ENCODE data around the gene RHEX.
A peak's percentile ranks its signal among the peaks of the same experiment; 100 is the strongest.
"Not testable (repeated sequence)": the region's sequence is repeated elsewhere in the genome, so short reads cannot be mapped to it uniquely, and the experiment has no call there.

Gene RHEX

DNA sequence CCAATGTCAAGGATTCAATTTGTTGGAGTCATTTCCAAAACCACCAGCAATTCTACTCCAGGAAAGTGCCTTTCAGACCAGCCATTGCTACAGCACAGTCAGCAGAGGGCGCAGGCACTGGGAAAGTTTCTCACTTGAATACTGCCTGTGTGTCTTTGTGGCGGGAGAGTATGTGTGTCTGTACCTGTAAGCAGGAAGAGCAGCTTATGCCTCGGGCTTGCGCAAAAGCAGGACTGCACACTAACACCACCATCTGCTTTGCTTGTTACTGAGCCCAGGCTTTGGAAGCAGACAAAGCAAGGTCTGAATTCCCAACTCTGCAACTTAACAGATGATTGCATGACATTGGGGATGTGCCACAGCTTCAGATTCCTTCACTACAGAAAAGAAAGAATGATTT lies 22.3 kb upstream of the RHEX start:
- peak; percentile 63 for DNase-seq (ENCODE audit: low spot score)

DNA sequence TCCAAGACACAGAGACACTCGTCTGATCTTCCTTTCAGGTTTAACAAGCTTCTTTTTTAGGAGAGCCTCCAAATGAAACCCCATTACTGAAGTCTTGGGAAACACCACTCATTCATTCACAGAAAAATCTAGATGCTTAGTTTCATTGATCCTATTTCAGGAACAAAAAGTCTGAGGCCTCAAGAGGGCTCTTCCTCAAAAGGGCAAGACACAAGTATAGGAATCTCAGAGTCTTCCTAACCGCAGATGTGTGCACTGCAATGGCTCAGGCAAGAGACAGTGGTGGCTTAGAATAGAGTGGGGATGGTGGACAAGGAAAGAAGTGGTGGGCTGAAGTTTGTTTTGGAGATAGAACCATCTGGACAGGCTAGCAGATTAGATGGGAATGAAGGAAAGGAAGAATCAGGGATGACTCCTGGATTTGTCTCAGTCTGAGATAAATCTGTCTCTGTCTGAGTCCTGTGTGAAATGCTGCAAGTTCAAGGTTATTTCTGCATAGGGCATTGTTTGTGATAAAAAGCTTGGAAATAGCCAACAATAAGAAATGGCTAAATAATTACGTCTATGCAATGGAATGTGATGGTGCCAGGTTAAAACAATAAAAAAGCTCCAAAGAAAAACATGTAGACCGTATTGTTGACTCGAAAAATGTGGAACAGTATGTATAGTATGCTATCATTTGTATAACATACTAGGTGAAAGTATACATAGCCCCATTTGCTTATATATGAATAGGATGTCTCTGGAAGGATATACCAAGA lies 20.4 kb upstream of the RHEX start:
- DNase-seq (ENCODE audit: low spot score): peak; percentile 35

DNA sequence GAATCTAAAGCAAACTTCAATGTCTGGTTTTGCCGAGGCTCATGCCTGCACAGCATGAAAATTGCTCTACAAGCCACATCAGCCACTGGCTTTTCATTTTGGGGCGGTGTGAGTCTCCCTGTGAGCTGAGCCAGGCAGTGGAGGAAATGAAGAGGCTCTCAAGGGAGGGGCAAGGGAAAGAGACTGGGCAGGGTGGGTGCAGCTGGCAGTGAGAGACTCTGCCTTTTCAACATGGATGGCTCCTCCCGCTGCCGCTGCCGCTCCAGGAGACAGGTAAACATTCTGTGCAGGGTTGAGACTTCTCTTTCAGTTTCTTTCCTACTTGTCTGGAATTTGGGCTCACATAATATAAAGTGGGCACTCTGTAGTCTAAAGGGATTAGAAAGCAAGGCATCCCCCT lies 17.9 kb upstream of the RHEX start:
- no peak for DNase-seq (ENCODE audit: low spot score)

DNA sequence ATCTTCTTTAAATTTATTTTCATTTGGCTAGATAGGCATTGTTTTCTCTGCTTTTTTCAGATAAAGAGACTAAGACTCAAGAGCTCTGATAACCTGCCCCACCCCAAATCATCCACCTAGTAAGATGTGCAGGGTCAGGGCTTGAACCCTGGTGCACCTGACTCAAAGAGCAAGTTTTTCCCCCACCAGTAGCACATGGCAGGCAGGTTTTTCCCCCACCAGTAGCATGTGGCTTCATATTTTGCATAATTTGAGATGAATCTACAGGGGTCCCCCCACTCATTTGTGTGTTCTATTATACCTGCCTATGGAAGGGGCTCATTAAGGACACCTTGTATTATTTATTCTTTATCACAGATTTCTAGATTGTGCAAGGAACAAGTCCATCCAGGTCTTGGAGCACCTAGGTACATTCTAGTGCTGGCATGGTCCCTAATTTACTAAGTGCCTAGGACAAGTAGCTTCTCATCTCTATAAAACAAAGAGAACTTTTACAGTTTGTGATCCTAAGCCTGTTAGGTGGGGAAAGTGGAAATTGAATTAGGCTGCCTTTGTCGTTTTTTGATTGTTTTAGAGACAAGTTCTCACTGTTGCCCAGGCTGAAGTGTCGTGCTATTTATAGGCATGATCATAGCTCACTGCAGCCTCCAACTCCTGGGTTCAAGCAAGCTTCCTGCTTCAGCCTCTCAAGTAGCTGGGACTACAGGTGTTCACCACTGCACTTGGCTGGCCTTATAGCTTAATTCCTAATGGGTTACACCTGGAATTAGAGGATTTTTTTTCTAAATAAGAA lies 16.1 kb upstream of the RHEX start:
- DNase-seq (ENCODE audit: low spot score): no peak

DNA sequence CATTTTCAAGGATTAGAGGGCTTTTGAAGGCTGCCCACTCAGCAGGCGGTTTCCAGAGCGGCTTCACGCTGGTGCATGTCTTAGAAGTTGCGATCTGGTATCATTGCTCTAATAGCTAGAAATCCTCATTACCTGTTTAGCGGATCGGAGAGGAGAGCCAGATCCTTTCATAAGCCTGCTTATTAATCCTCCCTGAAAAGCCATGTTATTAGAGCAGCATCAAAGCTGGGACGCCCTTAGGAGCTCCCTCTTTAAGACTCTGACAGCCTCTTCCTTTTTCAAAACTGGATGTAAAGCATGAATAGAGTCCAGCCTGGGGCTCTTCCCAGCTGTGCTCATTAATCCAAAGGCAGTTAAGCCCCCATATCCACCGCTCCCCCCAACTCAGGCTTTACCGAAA lies 15.4 kb upstream of the RHEX start:
- DNase-seq (ENCODE audit: low spot score): no peak

DNA sequence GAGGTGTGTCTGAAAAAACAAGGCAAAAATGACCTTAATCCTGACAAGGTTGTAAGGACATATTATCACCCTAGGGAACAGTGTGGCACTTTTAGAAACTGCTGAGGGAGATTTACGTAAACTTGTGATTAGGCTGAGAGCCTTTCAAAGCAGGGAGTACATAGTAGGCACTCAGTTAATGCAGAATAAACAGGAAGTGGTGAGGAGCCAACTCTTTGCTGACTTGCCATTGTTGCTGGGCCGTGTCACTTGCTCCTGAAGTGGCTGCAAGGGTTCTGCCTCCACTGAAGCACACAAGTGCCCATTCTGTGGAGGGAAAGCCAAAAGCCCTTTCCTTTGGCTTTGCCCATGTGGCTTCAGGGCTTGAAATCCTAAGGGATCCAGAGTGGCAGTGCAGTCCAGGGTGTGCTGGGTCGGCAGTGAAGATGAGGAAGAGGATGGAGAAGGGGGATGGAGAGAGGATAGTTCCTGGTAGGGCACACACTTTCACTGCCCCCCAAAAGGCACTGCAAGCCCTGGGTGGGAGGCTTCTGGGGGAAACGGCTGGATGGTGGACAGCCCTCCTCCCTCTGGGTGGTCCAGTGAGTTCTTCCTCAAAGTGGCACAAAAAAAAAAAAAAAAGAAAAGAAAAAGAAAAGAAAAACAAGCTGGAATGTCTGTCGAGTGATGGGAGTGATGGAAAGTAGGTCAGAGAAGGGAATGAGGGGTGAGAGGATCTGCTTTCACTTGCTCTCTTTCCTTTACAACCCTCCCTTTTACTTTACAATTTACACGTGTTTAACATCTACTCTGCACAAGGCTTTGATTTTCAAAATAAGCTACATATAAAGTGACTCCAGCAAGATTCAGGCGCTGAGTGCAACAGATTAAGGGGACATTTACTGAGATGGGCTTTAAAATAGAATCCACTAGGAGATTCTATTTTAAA lies 13.7 kb upstream of the RHEX start:
- no peak for DNase-seq (ENCODE audit: low spot score)

DNA sequence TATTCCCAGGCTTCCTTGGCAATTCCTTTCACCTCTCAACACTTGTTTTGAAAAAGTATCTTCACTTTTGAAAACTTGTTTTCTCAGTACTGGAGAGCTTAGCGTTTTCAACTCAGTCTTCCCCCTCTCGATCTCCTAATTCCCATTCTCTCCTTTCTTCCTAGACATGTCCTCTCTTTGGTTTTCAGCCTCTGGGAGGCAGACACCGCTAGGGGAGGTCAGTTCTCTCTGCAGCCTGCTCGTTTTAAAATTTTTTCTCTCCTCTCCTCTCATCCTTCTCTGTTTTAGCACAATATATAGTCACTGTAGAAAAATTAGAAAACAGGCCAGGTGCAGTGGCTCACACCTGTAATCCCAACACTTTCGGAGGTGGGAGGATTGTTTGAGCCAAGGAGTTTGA lies 12.6 kb upstream of the RHEX start:
- DNase-seq (ENCODE audit: low spot score): no peak

DNA sequence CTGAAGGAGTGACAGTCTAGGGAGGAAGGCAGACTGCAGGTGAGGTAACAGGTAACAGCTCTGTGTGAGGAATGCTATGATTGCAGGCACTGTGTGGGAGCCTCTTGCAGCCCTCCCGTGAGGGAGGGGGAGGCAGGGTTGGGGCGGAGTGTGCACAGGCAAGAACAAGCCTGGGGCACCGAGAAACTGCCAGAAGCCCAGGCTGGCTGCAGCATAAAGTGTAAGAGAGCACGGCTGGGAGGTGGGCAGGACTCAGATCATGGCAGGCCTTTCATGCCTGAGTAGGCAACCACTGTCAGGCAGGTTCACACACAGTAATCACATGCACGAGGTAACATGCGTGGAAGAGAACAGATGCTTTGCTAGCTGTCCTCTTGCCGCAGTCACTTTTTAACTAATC lies 11.3 kb upstream of the RHEX start:
- DNase-seq (ENCODE audit: low spot score): no peak

DNA sequence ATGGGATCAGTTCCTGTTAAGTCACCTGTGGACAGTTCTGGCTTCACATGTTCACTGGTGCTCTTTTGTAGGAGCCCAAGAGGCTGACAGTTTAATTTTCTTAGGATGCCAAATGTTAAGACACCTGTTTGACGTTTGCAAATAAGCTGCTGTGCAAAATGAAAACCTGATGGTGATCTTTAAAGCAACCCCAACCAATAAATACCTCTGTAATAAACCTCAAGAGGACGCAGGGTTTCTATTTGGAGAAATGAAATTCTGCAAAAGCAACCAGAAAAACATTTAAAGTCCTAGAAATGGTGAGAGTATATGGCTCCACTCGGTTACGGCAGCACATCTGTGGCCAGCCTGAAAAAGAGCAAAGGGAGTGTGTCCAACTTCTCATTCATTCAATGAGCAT lies 5.7 kb upstream of the RHEX start:
- DNase-seq (ENCODE audit: low spot score): no peak

DNA sequence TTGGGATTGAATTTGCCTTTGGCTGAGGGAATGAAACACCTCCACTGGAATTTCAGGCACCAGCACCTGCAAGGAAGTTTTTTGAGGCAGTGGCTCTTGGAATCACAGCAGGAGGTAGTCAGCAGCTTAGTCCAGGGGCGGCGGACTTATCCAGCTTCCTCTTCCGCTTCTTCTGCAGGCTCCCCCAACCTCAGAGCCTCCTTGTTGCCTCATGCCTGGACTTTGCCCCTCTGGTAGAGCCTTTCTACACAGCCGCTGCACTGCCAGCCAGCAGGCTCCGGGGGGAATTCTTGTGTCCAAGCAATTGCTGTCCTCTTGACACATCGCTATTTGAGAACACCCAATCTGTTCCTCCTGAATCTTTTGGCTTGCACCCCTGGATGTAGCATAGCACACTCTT lies 4.4 kb upstream of the RHEX start:
- DNase-seq (ENCODE audit: low spot score): no peak

DNA sequence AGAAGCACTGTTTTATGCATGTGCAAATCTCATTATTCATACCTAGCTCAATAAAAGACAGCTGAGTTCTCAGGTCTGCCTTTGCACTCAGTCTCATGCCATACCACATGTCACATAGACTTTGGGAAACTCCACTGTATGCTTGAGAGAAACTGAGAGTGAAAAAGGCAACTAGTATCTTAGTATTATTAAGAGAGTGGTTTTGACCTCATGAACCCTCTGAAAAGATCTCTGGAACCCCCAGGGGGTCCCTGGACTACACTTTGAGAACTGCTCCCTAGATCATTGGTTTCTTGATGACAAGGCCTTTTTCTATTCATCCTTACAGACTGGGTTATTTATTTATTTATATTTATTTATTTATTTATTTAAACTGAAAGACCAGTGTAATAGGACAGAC lies 3.7 kb upstream of the RHEX start:
- DNase-seq (ENCODE audit: low spot score): no peak

DNA sequence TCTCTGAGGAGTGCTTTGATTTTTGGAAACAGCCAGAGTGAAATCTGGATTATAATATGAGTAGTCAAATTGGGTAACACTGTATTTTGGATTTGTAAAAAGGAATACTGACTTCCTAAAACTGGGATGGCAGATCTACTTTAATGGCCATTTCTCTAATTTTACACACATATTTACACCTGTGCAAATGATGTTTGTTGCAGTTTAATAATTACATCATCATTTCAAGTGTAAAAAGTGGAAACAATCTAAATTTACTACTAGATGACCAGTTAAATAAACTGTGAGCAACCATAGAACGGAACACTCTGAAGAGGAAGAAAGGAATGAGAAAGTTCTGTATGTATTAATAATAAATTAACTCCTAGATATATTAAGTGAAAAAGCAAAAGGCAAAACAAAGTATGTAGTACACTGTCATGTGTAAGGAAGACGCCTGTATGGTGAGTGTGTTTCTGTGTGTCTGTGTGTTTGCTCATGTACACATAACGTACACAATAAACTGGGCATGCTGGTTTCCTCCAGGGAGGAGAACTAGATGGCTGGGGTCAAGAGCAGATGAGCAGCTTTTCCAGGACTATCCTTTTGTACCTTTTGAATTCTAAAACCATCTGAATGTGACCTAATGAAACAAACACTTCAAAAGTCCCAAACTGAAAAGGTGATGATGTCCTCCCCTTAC lies 2.9 kb upstream of the RHEX start:
- DNase-seq (ENCODE audit: low spot score): no peak

DNA sequence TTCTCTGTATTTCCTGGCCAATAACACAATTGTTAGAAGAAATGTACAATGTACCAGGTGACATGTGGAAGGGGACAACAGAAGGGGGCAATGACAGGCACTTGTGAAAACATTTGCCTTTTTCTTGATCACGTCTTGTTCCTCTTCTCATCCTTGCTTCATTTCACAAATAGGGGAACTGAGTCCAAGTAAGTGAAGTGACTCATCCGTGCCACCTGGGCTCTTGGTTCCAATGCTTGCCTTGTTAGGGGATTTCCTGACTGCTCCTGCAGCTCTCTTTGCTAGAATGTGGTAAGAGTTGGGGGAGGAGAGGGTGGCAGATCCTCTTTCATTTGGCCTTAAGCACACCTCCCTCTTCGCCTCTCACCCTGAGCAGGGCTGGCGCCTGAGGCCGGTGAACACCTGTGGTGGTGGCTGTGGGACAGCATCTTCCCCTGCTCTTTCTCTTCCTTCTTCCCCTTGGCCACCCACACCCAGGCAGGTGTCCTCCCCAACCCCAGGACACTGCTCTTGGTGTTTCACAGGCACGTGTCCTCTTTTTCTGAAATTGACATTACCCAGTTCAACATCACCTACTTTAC lies 2.2 kb upstream of the RHEX start:
- DNase-seq (ENCODE audit: low spot score): no peak

DNA sequence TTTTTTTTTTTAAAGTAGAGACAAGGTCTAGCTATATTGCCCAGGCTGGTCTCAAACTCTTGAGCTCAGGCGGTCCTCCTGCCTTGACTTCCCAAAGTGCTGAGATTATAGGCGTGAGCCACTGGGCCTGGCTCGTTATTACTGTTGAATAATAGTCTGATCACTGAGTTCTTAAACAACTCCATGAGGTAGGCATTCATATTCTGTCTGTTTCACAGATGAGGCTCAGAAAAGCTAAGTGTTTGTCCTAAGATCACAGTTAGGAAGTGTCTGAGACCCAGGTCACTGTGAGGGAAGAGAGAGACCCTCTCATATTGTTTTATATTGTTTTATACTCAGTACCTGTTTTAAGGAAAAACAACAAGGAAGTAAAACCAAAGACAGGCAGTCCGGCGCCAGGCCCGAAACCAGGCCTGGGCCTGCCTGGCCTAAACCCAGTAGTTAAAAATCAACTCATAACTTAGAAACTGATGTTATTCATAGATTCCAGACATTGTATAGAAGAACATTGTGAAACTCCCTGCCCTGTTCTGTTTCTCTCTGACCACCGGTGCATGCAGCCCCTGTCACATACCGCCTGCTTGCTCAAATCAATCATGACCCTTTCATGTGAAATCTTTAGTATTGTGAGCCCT lies 625 bp upstream of the RHEX start:
- not testable (repeated sequence) for DNase-seq (ENCODE audit: low spot score)

DNA sequence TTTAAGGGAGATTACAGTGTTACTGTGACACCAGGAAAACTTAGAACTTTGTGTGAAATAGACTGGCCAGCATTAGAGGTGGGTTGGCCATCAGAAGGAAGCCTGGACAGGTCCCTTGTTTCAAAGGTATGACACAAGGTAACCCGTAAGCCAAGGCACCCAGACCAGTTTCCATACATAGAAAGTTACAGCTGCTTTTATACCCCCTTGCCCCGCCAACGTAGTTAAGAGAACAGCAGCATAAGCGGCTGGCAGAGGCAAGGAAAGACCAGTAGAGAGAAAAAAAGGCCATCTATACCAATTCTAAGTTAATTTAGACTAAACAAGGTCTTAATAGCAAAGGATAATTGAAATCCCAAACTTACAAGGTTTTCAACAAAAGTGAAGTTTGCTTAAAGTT lies 643 bp downstream of the RHEX start:
- not testable (repeated sequence) for DNase-seq (ENCODE audit: low spot score)

DNA sequence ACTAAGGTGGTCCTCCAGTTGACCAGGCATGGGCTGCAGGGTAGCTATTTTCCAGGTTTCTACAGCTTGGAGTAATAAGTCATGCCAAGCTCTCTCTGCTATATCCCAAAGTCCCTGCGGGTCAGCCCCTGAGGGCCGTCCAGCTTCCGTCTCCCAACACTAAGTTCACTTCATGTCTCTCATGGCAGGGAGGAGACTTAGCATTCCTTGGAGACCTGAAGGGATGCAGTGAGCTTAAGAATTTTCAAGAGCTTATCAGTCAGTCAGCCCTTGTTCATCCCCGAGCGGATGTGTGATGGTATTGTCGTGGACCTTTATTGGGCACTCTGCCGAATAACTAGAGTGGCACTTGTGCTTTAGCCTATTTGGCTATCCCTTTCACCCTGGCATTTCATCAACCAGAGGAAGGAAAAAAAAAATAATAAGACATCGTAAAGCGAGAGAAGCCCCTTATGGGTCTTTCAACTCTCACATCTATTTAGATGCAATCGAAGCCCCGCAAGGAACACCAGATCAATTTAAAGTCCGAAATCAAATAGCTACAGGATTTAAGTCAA lies 2.2 kb downstream of the RHEX start:
- DNase-seq (ENCODE audit: low spot score): not testable (repeated sequence)

DNA sequence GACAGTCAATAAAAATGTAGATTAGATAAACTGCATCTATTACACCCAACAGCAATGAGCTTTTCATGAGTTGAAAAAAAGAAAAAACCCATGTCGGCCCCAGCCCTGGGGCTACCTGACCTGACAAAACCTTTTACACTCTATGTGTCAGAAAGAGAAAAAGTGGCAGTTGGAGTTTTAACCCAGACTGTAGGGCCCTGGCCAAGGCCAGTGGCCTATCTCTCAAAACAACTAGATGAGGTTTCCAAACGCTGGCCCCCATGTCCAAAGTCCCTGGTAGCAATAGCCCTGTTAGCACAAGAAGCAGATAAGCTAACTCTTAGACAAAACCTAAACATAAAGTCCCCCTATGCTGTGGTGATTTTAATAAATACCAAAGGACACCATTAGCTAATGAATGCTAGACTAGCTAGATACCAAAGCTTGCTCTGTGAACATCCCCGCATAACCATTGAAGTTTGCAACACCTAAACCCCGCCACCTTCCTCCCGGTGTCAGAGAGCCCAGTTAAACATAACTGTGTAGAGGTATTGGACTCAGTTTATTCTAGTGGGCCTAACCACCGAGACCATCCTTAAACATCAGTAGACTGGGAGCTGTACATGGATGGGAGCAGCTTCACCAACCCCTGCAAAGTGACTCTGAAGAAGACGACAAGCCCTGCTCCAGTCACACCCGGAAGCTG lies 2.8 kb downstream of the RHEX start:
- DNase-seq (ENCODE audit: low spot score): not testable (repeated sequence)

DNA sequence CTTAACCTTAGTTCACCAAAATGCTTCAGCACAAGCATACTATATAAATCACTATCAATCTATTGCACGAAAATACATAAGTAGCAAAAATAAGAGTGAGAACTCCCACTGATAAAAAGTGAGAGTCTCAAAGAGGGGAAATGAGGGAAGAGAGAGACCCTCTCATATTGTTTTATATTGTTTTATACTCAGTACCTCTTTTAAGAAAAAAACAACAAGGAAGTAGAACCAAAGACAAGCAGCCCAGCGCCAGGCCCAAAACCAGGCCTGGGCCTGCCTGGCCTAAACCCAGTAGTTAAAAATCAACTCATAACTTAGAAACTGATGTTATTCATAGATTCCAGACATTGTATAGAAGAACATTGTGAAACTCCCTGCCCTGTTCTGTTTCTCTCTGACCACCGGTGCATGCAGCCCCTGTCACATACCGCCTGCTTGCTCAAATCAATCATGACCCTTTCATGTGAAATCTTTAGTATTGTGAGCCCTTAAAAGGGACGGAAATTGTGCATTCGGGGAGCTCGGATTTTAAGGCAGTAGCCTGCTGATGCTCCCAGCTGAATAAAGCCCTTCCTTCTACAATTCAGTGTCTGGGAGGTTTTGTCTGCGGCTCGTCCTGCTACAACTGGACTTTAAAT lies 5.4 kb downstream of the RHEX start:
- DNase-seq (ENCODE audit: low spot score): not testable (repeated sequence)

DNA sequence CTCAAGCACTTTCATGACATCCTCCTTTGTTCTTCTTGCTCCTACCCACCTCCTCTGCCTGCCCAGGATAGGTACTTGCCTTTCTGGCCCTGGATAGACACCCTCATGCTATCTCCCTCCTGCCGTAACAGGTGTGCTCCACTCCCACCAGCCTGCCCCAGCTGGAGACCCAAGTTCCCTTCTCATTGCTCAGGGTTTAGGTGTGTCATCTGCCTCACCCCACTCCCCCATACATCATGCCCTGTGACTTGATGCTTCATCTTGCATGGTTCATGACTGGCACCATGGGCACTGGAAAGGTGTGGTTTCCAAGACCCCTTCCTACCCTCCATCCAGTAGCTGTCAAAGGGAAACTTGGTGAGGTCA lies 5.9 kb downstream of the RHEX start:
- DNase-seq (ENCODE audit: low spot score): no peak
